Neuronal stem cell (in vitro differentiated cells): ENCODE measurements around the gene EYS.

ENCODE experiments used
- DNase-seq: peaks from one replicate; pipeline ENCODE4 v3.0.0-alpha.2; 2013; ENCODE audit warnings: low spot score
- H2AFZ ChIP-seq: one replicate; pipeline ENCODE4 v1.6.1; 2013; ENCODE audit warnings: mild to moderate bottlenecking, low read length, inconsistent platforms
- H2AK5ac ChIP-seq: 2 replicates; pipeline ENCODE4 v1.6.1; 2013; ENCODE audit warnings: low read depth, mild to moderate bottlenecking, inconsistent platforms, low read length, moderate library complexity, mixed read lengths
- H2BK120ac ChIP-seq: 2 replicates; pipeline ENCODE4 v1.6.1; 2013; ENCODE audit warnings: low read depth, mild to moderate bottlenecking, inconsistent platforms, low read length, moderate library complexity, mixed read lengths
- H2BK12ac ChIP-seq: one replicate; pipeline ENCODE4 v1.6.1; 2013; ENCODE audit warnings: low read length, inconsistent platforms
- H2BK15ac ChIP-seq: 2 replicates; pipeline ENCODE4 v1.6.1; 2013; ENCODE audit warnings: mild to moderate bottlenecking, low read length, inconsistent platforms, mixed read lengths
- H2BK5ac ChIP-seq: one replicate; pipeline ENCODE4 v1.6.1; 2013; ENCODE audit warnings: inconsistent platforms, mild to moderate bottlenecking, low read length, moderate library complexity
- H3K14ac ChIP-seq: one replicate; pipeline ENCODE4 v1.6.1; 2013; ENCODE audit warnings: low read length, inconsistent platforms
- H3K18ac ChIP-seq: 2 replicates; pipeline ENCODE4 v1.6.1; 2013; ENCODE audit warnings: low read length, inconsistent platforms
- H3K23ac ChIP-seq: 2 replicates; pipeline ENCODE4 v1.6.1; 2013; ENCODE audit warnings: low read depth, mild to moderate bottlenecking, mixed read lengths, low read length, inconsistent platforms; ENCODE audit not compliant: poor library complexity
- H3K27ac ChIP-seq: replicated peaks from 3 replicates; pipeline ENCODE4 v1.5.1; 2013; ENCODE audit warnings: low read length, inconsistent platforms
- H3K27me3 ChIP-seq, 3 experiments: 2 replicates each; pipeline ENCODE4 v1.6.1; 2013; ENCODE audit warnings: low read length in 3 of 3, mild to moderate bottlenecking in 2 of 3, inconsistent platforms in 1 of 3, low read depth in 1 of 3, mixed read lengths in 1 of 3, moderate library complexity in 1 of 3; ENCODE audit not compliant: control insufficient read depth in 3 of 3, insufficient read depth in 3 of 3
- H3K36me3 ChIP-seq, 2 donors: replicated peaks in 1 of 2; 2 replicates each; pipeline ENCODE4 v1.6.1; 2013; ENCODE audit warnings: low read length in 2 of 2; ENCODE audit not compliant: control insufficient read depth in 2 of 2, insufficient read depth in 2 of 2
- H3K4ac ChIP-seq: 2 replicates; pipeline ENCODE4 v1.6.1; 2013; ENCODE audit warnings: inconsistent platforms, mild to moderate bottlenecking, low read length, moderate library complexity
- H3K4me1 ChIP-seq, 2 donors: 1 replicate in 1 of 2; 2 replicates in 1 of 2; pipeline ENCODE4 v1.6.1; 2013; ENCODE audit warnings: low read length in 2 of 2, low read depth in 1 of 2; ENCODE audit not compliant: control insufficient read depth in 2 of 2, insufficient read depth in 1 of 2
- H3K4me2 ChIP-seq: one replicate; pipeline ENCODE4 v1.6.1; 2013; ENCODE audit warnings: mild to moderate bottlenecking, low read length, inconsistent platforms; ENCODE audit not compliant: insufficient read depth, poor library complexity, severe bottlenecking
- H3K4me3 ChIP-seq, 2 donors: 2 replicates each; pipeline ENCODE4 v1.5.1; 2013; ENCODE audit warnings: low read length in 2 of 2, mild to moderate bottlenecking in 2 of 2, inconsistent platforms in 1 of 2, moderate library complexity in 1 of 2
- H3K79me1 ChIP-seq: one replicate; pipeline ENCODE4 v1.6.1; 2013; ENCODE audit warnings: low read depth, mild to moderate bottlenecking, inconsistent platforms, low read length, moderate library complexity
- H3K9ac ChIP-seq: one replicate; pipeline ENCODE4 v1.6.1; 2013; ENCODE audit warnings: mild to moderate bottlenecking, low read depth, low read length, inconsistent platforms; ENCODE audit not compliant: poor library complexity
- H3K9me3 ChIP-seq, 2 donors: replicated peaks in 1 of 2; 2 replicates each; pipeline versions ENCODE3 to v1.6.1; 2013; ENCODE audit warnings: low read length in 2 of 2, mild to moderate bottlenecking in 2 of 2, inconsistent platforms in 1 of 2, low read depth in 1 of 2, mixed read lengths in 1 of 2, moderate library complexity in 1 of 2; ENCODE audit not compliant: control insufficient read depth in 2 of 2, insufficient read depth in 1 of 2
- H4K8ac ChIP-seq: one replicate; pipeline ENCODE4 v1.6.1; 2013; ENCODE audit warnings: low read depth, mild to moderate bottlenecking, inconsistent platforms, low read length, moderate library complexity
- H4K91ac ChIP-seq: one replicate; pipeline ENCODE4 v1.6.1; 2013; ENCODE audit warnings: low read length, low read depth, mild to moderate bottlenecking, inconsistent platforms; ENCODE audit not compliant: poor library complexity
- WGBS, 2 donors: extraction: QIAGEN DNeasy Blood & Tissue Kit; methylation state at CpG; one replicate each; pipeline ENCODE4 v1.1.7; 2013; ENCODE audit warnings: missing lambda C conversion rate in 2 of 2, mixed read lengths in 1 of 2; ENCODE audit not compliant: insufficient read length in 2 of 2, insufficient replicate concordance in 1 of 2; ENCODE audit errors: extremely low coverage in 2 of 2; 5-methylcytosine and 5-hydroxymethylcytosine counted together

The EYS gene

DNA sequence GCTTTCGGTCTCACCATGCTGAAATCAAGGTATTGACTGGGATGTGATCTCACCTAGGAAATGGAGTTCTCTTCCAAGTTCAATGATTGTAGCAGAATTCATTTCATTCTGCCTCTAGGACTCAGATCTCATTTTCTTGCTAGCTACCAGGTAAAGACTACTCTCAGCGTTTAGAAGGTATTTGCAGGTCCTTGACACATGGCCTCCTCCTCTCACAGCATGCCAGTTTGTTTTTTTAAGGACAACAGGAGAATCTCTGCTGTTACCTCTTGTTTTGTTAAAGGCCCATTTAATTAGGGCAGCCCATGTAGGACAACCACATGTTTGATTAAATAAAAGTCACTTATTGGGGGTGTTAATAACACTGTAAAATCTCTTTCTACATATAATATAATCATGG is 757.8 kb downstream of the EYS start:
- H3K4ac ChIP-seq: no peak overlapping the region

DNA sequence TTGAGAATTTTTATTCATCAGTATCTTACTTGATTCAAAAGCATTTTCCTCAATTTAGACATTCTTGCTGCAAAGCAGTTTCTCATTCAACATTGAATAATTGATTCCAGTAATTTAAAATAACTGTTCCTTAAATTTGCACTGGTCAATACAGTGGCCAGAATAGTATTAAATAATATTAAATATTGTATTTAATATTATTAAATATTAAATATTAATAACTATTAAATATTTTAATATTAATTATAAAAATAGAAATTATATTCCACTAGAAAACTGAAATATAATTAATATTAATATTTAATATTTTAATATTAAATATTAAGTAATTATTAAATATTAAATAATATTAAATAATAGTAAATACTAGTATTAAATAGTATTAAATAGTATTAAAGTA is 758.8 kb downstream of the EYS start:
- Histone ChIP-seq H3K4me3 (no peak overlapping the region), H3K4me2 (no peak overlapping the region), H3K4ac (no peak overlapping the region), H2AFZ (no peak overlapping the region), H2AK5ac (no peak overlapping the region), H3K79me1 (no peaks in the 10 kb centered on the region), H3K27me3 (no peaks in the 10 kb centered on the region), H3K9me3 (no peaks in the 10 kb centered on the region), H3K36me3 (no peaks in the 10 kb centered on the region), H3K27ac (no peak overlapping the region), H3K9ac (no peak overlapping the region), H2BK15ac (no peak overlapping the region), H4K8ac (no peak overlapping the region), H3K4me1 (no peaks in the 10 kb centered on the region), H2BK120ac (no peak overlapping the region), H3K18ac (no peak overlapping the region), H2BK12ac (no peak overlapping the region), H3K23ac (no peak overlapping the region), H4K91ac (no peak overlapping the region), H3K14ac (no peak overlapping the region), H2BK5ac (no peak overlapping the region)
- no peak for DNase-seq

More for the DNA sequence above, 757.8 kb downstream of the EYS start:
- no peak for DNase-seq
- Histone ChIP-seq H3K79me1 (no peaks in the 10 kb centered on the region), H3K4me2 (no peak overlapping the region), H2BK5ac (no peak overlapping the region), H3K9ac (no peak overlapping the region), H3K36me3 (no peaks in the 10 kb centered on the region), H3K4me1 (no peaks in the 10 kb centered on the region), H3K27ac (no peak overlapping the region), H3K9me3 (no peaks in the 10 kb centered on the region), H4K91ac (no peak overlapping the region), H2AFZ (no peak overlapping the region), H3K23ac (no peak overlapping the region), H3K14ac (no peak overlapping the region), H2BK120ac (no peak overlapping the region), H3K27me3 (no peaks in the 10 kb centered on the region), H3K18ac (no peak overlapping the region), H2AK5ac (no peak overlapping the region), H4K8ac (no peak overlapping the region), H2BK12ac (no peak overlapping the region), H3K4me3 (no peak overlapping the region), H2BK15ac (no peak overlapping the region)
- no CpG with 5 or more reads among the region's 2 CpGs for WGBS, 2 donors

DNA sequence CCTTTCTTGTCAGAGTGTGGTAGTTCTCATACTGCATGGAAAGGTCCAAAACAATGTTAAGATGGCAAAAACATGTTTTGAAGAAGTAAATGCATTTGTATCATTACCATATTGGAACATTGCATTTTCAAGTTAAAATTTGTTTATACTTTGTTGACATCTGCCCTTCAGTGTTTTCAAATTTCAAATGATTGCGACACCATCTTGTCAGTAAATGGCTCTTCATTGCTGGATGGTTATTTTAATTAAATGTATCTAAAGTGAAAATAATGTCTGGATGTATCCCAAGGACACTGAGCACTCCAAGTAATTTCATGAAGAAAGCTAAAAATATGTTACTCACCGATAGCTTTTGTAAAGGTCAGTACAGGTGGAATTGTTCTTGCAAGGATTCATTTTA is 761.6 kb downstream of the EYS start:
- H3K27ac ChIP-seq: no peak overlapping the region
- no peak overlapping the region for H2BK12ac ChIP-seq
- H3K9me3 ChIP-seq: no peaks in the 10 kb centered on the region
- WGBS, 2 donors: no CpG with 5 or more reads among the region's 2 CpGs
- H3K14ac ChIP-seq: no peak overlapping the region
- no peaks in the 10 kb centered on the region for H3K4me1 ChIP-seq
- no peak overlapping the region for H3K4me2 ChIP-seq
- no peak overlapping the region for H2BK5ac ChIP-seq
- H3K27me3 ChIP-seq: no peaks in the 10 kb centered on the region
- H4K91ac ChIP-seq: no peak overlapping the region
- no peak overlapping the region for H3K4me3 ChIP-seq
- H2BK120ac ChIP-seq: no peak overlapping the region
- H3K23ac ChIP-seq: no peak overlapping the region
- no peak overlapping the region for H3K9ac ChIP-seq
- H3K4ac ChIP-seq: no peak overlapping the region
- no peak overlapping the region for H3K18ac ChIP-seq
- no peak overlapping the region for H2AK5ac ChIP-seq
- no peak overlapping the region for H4K8ac ChIP-seq
- H2BK15ac ChIP-seq: no peak overlapping the region
- no peaks in the 10 kb centered on the region for H3K79me1 ChIP-seq
- no peaks in the 10 kb centered on the region for H3K36me3 ChIP-seq
- DNase-seq: no peak
- no peak overlapping the region for H2AFZ ChIP-seq

DNA sequence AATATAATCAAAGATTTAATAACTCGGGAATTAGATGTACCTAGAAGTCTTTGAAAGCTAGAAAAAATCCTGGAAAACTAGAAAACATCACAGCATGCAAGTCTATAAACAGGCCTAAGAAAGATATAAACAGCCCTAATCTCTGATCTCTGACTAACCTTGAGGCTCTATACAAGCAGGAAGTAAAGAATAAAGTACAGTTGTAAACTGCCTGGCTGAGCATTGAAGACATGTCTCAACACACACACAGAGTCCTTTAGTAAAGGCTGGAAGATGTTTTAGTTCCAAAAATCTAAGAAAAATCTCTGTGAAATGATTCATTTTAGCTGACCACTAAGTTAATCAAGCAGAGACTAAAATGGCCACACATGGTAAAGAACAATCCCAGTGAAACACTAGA is 774.5 kb downstream of the EYS start:
- no peaks in the 10 kb centered on the region for H3K79me1 ChIP-seq
- H2AK5ac ChIP-seq: no peak overlapping the region
- no peak overlapping the region for H3K4ac ChIP-seq
- H2BK120ac ChIP-seq: no peak overlapping the region
- no peak overlapping the region for H2BK12ac ChIP-seq
- H3K9ac ChIP-seq: no peak overlapping the region
- H3K4me1 ChIP-seq: no peaks in the 10 kb centered on the region
- H3K14ac ChIP-seq: no peak overlapping the region
- H2BK5ac ChIP-seq: no peak overlapping the region
- peak overlapping the region; percentile 35 for H2AFZ ChIP-seq
- no peak overlapping the region for H3K4me2 ChIP-seq
- H3K27me3 ChIP-seq: no peaks in the 10 kb centered on the region
- H2BK15ac ChIP-seq: no peak overlapping the region
- H3K18ac ChIP-seq: no peak overlapping the region
- no peaks in the 10 kb centered on the region for H3K9me3 ChIP-seq
- H3K23ac ChIP-seq: no peak overlapping the region
- WGBS, 2 donors: no CpG with 5 or more reads among the region's 1 CpG
- H3K4me3 ChIP-seq: no peak overlapping the region
- no peak for DNase-seq
- no peak overlapping the region for H3K27ac ChIP-seq
- H4K8ac ChIP-seq: no peak overlapping the region
- H3K36me3 ChIP-seq: no peaks in the 10 kb centered on the region
- H4K91ac ChIP-seq: no peak overlapping the region
